Esophagus muscularis mucosa (tissue), 4 donors: Measurements from ENCODE around the gene HAGHL.

ENCODE experiments used
- CTCF ChIP-seq, 3 experiments: fragments of 200-600 bp in 2 of 3; fragments of 450-650 bp in 1 of 3; sonication (generic) in 2 of 3; IDR thresholded peaks; one replicate each; pipeline ENCODE4 v1.5.1; 2017 to 2019; ENCODE audit warnings: antibody characterized with exemption in 3 of 3, mild to moderate bottlenecking in 2 of 3, moderate library complexity in 1 of 3
- EP300 ChIP-seq: sonication (generic); formaldehyde crosslinking; IDR thresholded peaks from one replicate; pipeline ENCODE4 v1.6.1; 2017; ENCODE audit warnings: antibody characterized with exemption
- POLR2AphosphoS5 ChIP-seq, 2 donors: sonication (generic); formaldehyde crosslinking; IDR thresholded peaks; one replicate each; pipeline ENCODE4 v1.6.1; 2017; ENCODE audit warnings: antibody characterized with exemption in 2 of 2

- no peak for TF ChIP-seq CTCF (IDR thresholded peaks at IDR 0.05)
- TF ChIP-seq POLR2AphosphoS5 (IDR thresholded peaks at IDR 0.05) = no peak
- no peak for TF ChIP-seq EP300
Measured at GRCh38 chr16:693766-694165, 33.1 kb upstream of the HAGHL start.
